Trophoblast cell (in vitro differentiated cells and primary cell): Measurements from ENCODE around the gene TOR1AIP1.

Source experiments
- DNase-seq, 2 donors: peaks; one replicate each; pipeline ENCODE4 v3.0.0-alpha.2; 2016
- H2AFZ ChIP-seq: 2 replicates; pipeline ENCODE4 v1.6.1; 2013; ENCODE audit warnings: low read length, moderate library complexity, mild to moderate bottlenecking; ENCODE audit not compliant: insufficient read depth, poor library complexity
- H2AK5ac ChIP-seq: 2 replicates; pipeline ENCODE4 v1.6.1; 2013; ENCODE audit warnings: mild to moderate bottlenecking, low read length
- H2BK120ac ChIP-seq: 2 replicates; pipeline ENCODE4 v1.6.1; 2013; ENCODE audit warnings: low read length, mild to moderate bottlenecking, moderate library complexity; ENCODE audit not compliant: insufficient read depth, poor library complexity
- H2BK12ac ChIP-seq: 2 replicates; pipeline ENCODE4 v1.6.1; 2013; ENCODE audit warnings: mild to moderate bottlenecking, low read length, moderate library complexity
- H2BK5ac ChIP-seq: 2 replicates; pipeline ENCODE4 v1.6.1; 2013; ENCODE audit warnings: low read length, low read depth, moderate library complexity, mild to moderate bottlenecking; ENCODE audit not compliant: poor library complexity
- H3K14ac ChIP-seq: 2 replicates; pipeline ENCODE4 v1.6.1; 2013; ENCODE audit warnings: mild to moderate bottlenecking, low read length
- H3K18ac ChIP-seq: 2 replicates; pipeline ENCODE4 v1.6.1; 2013; ENCODE audit warnings: mild to moderate bottlenecking, low read length
- H3K23ac ChIP-seq: 2 replicates; pipeline ENCODE4 v1.6.1; 2013; ENCODE audit warnings: low read length
- H3K27ac ChIP-seq: 2 replicates; pipeline ENCODE4 v1.5.1; 2013; ENCODE audit warnings: low read depth, mild to moderate bottlenecking, inconsistent platforms, low read length, moderate library complexity
- H3K27me3 ChIP-seq: 2 replicates; pipeline ENCODE4 v1.6.1; 2013; ENCODE audit warnings: inconsistent platforms, mild to moderate bottlenecking, low read length, moderate library complexity; ENCODE audit not compliant: insufficient read depth
- H3K36me3 ChIP-seq, 2 experiments: 1 replicate in 1 of 2; 2 replicates in 1 of 2; pipeline ENCODE4 v1.6.1; 2013; ENCODE audit warnings: low read length in 2 of 2, mild to moderate bottlenecking in 2 of 2, moderate library complexity in 1 of 2; ENCODE audit not compliant: insufficient read depth in 2 of 2, control insufficient read depth in 1 of 2
- H3K4ac ChIP-seq: 2 replicates; pipeline ENCODE4 v1.6.1; 2013; ENCODE audit warnings: low read depth, mild to moderate bottlenecking, low read length, moderate library complexity
- H3K4me1 ChIP-seq, 2 experiments: 1 replicate in 1 of 2; 2 replicates in 1 of 2; pipeline ENCODE4 v1.6.1; 2013; ENCODE audit warnings: low read length in 2 of 2, mild to moderate bottlenecking in 2 of 2, moderate library complexity in 1 of 2; ENCODE audit not compliant: insufficient read depth in 2 of 2, control insufficient read depth in 1 of 2
- H3K4me2 ChIP-seq: 2 replicates; pipeline ENCODE4 v1.6.1; 2013; ENCODE audit warnings: inconsistent platforms, mild to moderate bottlenecking, low read length, moderate library complexity
- H3K4me3 ChIP-seq: 2 replicates; pipeline ENCODE4 v1.5.1; 2013; ENCODE audit warnings: mild to moderate bottlenecking, low read depth, low read length, inconsistent platforms
- H3K79me1 ChIP-seq: one replicate; pipeline ENCODE4 v1.6.1; 2013; ENCODE audit warnings: low read length
- H3K79me2 ChIP-seq: 2 replicates; pipeline ENCODE4 v1.6.1; 2013; ENCODE audit warnings: low read length, mild to moderate bottlenecking; ENCODE audit not compliant: control insufficient read depth, insufficient read depth, poor library complexity
- H3K9ac ChIP-seq: 2 replicates; pipeline ENCODE4 v1.6.1; 2013; ENCODE audit warnings: mild to moderate bottlenecking, low read length
- H3K9me3 ChIP-seq: 2 replicates; pipeline ENCODE4 v1.6.1; 2013; ENCODE audit warnings: low read depth, mild to moderate bottlenecking, control low read depth, inconsistent platforms, low read length; ENCODE audit not compliant: insufficient read depth
- H4K12ac ChIP-seq: 2 replicates; pipeline ENCODE4 v1.6.1; 2013; ENCODE audit warnings: low read depth, mild to moderate bottlenecking, low read length, moderate library complexity
- H4K8ac ChIP-seq: 2 replicates; pipeline ENCODE4 v1.6.1; 2013; ENCODE audit warnings: low read depth, mild to moderate bottlenecking, low read length, moderate library complexity
- H4K91ac ChIP-seq: one replicate; pipeline ENCODE4 v1.6.1; 2013; ENCODE audit warnings: low read depth, mild to moderate bottlenecking, low read length, moderate library complexity
- WGBS: extraction: QIAGEN DNeasy Blood & Tissue Kit; methylation state at CpG from one replicate; pipeline ENCODE4 v1.1.7; 2013; ENCODE audit warnings: missing lambda C conversion rate; ENCODE audit not compliant: insufficient read length, insufficient coverage; ENCODE audit errors: extremely low coverage; 5-methylcytosine and 5-hydroxymethylcytosine counted together

TOR1AIP1 gene

DNA sequence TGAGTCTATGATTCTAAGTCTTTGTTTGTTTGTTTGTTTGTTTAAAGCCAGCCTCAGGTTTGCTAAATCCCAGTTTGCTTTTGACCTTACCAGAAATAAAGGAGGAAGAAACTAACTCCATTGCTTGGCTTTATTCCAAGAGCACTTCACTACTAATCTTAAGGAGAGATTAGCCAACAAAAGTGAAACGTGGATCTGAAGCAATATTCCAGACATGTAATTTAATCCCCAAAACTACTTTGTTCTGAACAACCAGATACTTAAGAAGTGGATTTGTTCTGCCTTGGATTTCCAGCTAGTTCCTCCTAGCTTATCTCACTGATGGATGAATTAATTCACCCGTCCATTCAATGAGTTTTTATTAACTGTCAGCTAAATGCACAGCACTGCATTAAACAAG, 56.7 kb downstream of the TOR1AIP1 start:
- no peak overlapping the region for H3K9ac ChIP-seq
- no peak overlapping the region for H2AFZ ChIP-seq
- H3K27me3 ChIP-seq, result no peaks in the 10 kb centered on the region
- H3K18ac ChIP-seq, result no peak overlapping the region
- no peak overlapping the region for H2BK12ac ChIP-seq
- no peak overlapping the region for H4K12ac ChIP-seq
- no peak overlapping the region for H4K91ac ChIP-seq
- H2BK120ac ChIP-seq, result no peak overlapping the region
- no peak overlapping the region for H2BK5ac ChIP-seq
- no peak overlapping the region for H3K4me2 ChIP-seq
- no CpG with 5 or more reads among the region's 2 CpGs for WGBS
- no peaks in the 10 kb centered on the region for H3K79me2 ChIP-seq
- H3K14ac ChIP-seq, result no peak overlapping the region
- H2AK5ac ChIP-seq, result no peak overlapping the region
- no peak overlapping the region for H3K23ac ChIP-seq
- H3K4ac ChIP-seq, result no peak overlapping the region
- H3K4me1 ChIP-seq, result no peaks in the 10 kb centered on the region
- no peaks in the 10 kb centered on the region for H3K36me3 ChIP-seq
- no peak overlapping the region for H3K27ac ChIP-seq
- H3K9me3 ChIP-seq, result peaks cover 3% of the 10 kb centered on the region
- DNase-seq, result no peak
- H3K79me1 ChIP-seq, result no peaks in the 10 kb centered on the region
- no peak overlapping the region for H4K8ac ChIP-seq
- no peak overlapping the region for H3K4me3 ChIP-seq

DNA sequence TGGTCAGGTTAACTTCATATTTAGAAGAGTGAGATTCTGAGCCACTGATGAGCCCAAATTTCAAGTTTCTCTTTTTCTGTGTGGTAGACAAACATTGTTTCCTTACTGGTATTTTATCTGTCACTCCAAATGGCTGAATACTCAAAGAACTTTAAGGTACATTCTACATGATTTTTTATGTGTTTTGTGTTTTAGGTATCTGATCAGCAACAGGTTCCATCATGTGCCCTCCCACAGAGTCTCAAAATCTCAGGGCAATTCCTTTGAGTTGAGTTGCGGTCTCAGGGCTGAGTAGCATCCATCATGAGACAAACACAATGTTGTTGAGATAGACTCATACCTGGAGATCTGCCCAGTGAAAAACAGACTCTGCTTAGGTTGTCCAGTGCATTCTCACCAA, 57.9 kb downstream of the TOR1AIP1 start:
- Histone ChIP-seq H3K9me3 (peaks cover 3% of the 10 kb centered on the region), H3K4me2 (no peak overlapping the region), H2BK12ac (no peak overlapping the region), H3K36me3 (no peaks in the 10 kb centered on the region), H4K8ac (no peak overlapping the region), H3K27ac (no peak overlapping the region), H2BK120ac (no peak overlapping the region), H3K4ac (no peak overlapping the region), H2AK5ac (no peak overlapping the region), H3K9ac (no peak overlapping the region), H3K18ac (no peak overlapping the region), H3K23ac (no peak overlapping the region), H3K4me1 (no peaks in the 10 kb centered on the region), H2AFZ (no peak overlapping the region), H2BK5ac (no peak overlapping the region), H3K14ac (no peak overlapping the region), H3K79me2 (no peaks in the 10 kb centered on the region), H4K91ac (no peak overlapping the region), H3K27me3 (no peaks in the 10 kb centered on the region), H3K4me3 (no peak overlapping the region), H3K79me1 (no peaks in the 10 kb centered on the region), H4K12ac (no peak overlapping the region)
- no peak for DNase-seq
- WGBS, result no CpG with 5 or more reads among the region's 1 CpG

DNA sequence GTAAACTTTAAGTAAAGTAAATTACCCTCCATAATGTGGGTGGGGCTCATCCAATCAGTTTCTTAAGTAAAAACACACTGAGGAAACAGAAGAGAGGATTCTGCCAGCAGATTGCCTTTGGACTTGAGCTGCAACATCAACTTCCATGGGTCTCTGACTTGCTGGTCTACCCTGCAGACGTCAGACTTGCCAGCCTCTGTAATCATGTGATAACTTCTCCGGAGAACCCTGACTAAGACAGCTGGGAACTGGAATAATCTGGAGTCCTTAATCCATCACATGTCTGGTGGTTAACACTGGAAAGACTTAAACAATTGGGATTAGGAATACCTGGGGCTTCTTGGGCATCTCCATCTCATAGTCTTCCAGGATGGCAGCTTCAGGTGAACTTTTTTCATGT, 59.4 kb downstream of the TOR1AIP1 start:
- Histone ChIP-seq H3K79me2 (no peaks in the 10 kb centered on the region), H3K9ac (no peak overlapping the region), H2AFZ (no peak overlapping the region), H3K9me3 (peaks cover under 1% of the 10 kb centered on the region), H2AK5ac (no peak overlapping the region), H4K12ac (no peak overlapping the region), H3K36me3 (no peaks in the 10 kb centered on the region), H3K23ac (no peak overlapping the region), H3K27ac (no peak overlapping the region), H3K4me3 (no peak overlapping the region), H4K91ac (no peak overlapping the region), H4K8ac (no peak overlapping the region), H3K14ac (no peak overlapping the region), H3K4me2 (no peak overlapping the region), H2BK120ac (no peak overlapping the region), H3K4me1 (no peaks in the 10 kb centered on the region), H2BK5ac (no peak overlapping the region), H2BK12ac (no peak overlapping the region), H3K18ac (no peak overlapping the region), H3K79me1 (no peaks in the 10 kb centered on the region), H3K27me3 (no peaks in the 10 kb centered on the region), H3K4ac (no peak overlapping the region)
- DNase-seq, result no peak
- no CpG with 5 or more reads among the region's 2 CpGs for WGBS

- no peak overlapping the region for H4K8ac ChIP-seq
- H3K23ac ChIP-seq, result no peak overlapping the region
- H2AFZ ChIP-seq, result no peak overlapping the region
- H2BK5ac ChIP-seq, result no peak overlapping the region
- H2BK12ac ChIP-seq, result no peak overlapping the region
- no peak overlapping the region for H3K4me3 ChIP-seq
- no peak overlapping the region for H4K12ac ChIP-seq
- peak; percentile 12 to 30 for DNase-seq
- no peaks in the 10 kb centered on the region for H3K36me3 ChIP-seq
- H3K9me3 ChIP-seq, result no peaks in the 10 kb centered on the region
- H3K14ac ChIP-seq, result no peak overlapping the region
- H2AK5ac ChIP-seq, result no peak overlapping the region
- peaks cover 6% of the 10 kb centered on the region for H3K79me2 ChIP-seq
- no peak overlapping the region for H3K9ac ChIP-seq
- H3K4me2 ChIP-seq, result no peak overlapping the region
- H3K27me3 ChIP-seq, result no peaks in the 10 kb centered on the region
- no peaks in the 10 kb centered on the region for H3K4me1 ChIP-seq
- H3K27ac ChIP-seq, result no peak overlapping the region
- no CpG with 5 or more reads among the region's 7 CpGs for WGBS
- H3K18ac ChIP-seq, result no peak overlapping the region
- no peak overlapping the region for H2BK120ac ChIP-seq
- H4K91ac ChIP-seq, result no peak overlapping the region
- H3K4ac ChIP-seq, result no peak overlapping the region
- H3K79me1 ChIP-seq, result peaks cover 6% of the 10 kb centered on the region
These were observed 68.6 kb downstream of the TOR1AIP1 start for GRCh38 chr1:179950651-179951050.
